A549 (cell line): ENCODE measurements around the gene TENM3. TPM values are rescaled to one million over a fixed set of nuclear protein-coding genes. Genes with fewer than 3 reads are reported as not detected.
A peak's percentile ranks its signal among the peaks of the same experiment; 100 is the strongest.

Experiments used
- ATAC-seq, 2 experiments: fragments of 200-7000 bp in 1 of 2; fragments of >200 bp in 1 of 2; cut with Nextera tagmentation in 1 of 2; cut with Tn5 transposase in 1 of 2; 3 replicates each; pipeline versions ENCODE4 v1.8.0 to v1.9.1; 2018 to 2020; ENCODE audit warnings: mild to moderate bottlenecking in 1 of 2, moderate library complexity in 1 of 2
- CTCF ChIA-PET: fragments of 300-600 bp; sonication (Branson Sonifier 250); formaldehyde crosslinking; extraction: SDS; loops from one replicate; lab custom pipeline; 2021; ENCODE audit warnings: antibody characterized with exemption, inconsistent platforms; lab: Yijun Ruan, JAX
- POLR2A ChIA-PET: fragments of 350-600 bp; formaldehyde crosslinking; extraction: SDS; loops from one replicate; lab custom pipeline; 2021; ENCODE audit warnings: antibody characterized with exemption, inconsistent platforms; lab: Yijun Ruan, JAX
- DNase-seq, 2 experiments: peaks; one replicate each; pipeline versions ENCODE4 v3.0.0 to v3.0.0-alpha.2; 2011 to 2016; ENCODE audit warnings: low read depth in 1 of 2, low spot score in 1 of 2
- FAIRE-seq: peaks from 2 replicates; lab custom pipeline; 2011; peaks lifted over from hg19 to GRCh38; lab: Jason Lieb, UNC
- H3K27ac ChIP-seq, 2 experiments: fragments of >200 bp; sonication (Bioruptor Twin); formaldehyde crosslinking; 3 replicates each; pipeline ENCODE4 v1.5.1; 2016 to 2017
- H3K4me1 ChIP-seq: fragments of >200 bp; sonication (Bioruptor Twin); formaldehyde crosslinking; 3 replicates; pipeline ENCODE4 v1.6.1; 2016
- H3K4me2 ChIP-seq: fragments of >200 bp; sonication (Bioruptor Twin); formaldehyde crosslinking; 3 replicates; pipeline ENCODE4 v1.6.1; 2016
- H3K4me3 ChIP-seq: fragments of >200 bp; sonication (Bioruptor Twin); formaldehyde crosslinking; 3 replicates; pipeline ENCODE4 v1.5.1; 2016
- H3K9me3 ChIP-seq: fragments of >200 bp; sonication (Bioruptor Twin); formaldehyde crosslinking; 3 replicates; pipeline ENCODE4 v1.6.1; 2016
- CTCF ChIP-seq: fragments of >200 bp; sonication (Bioruptor Twin); formaldehyde crosslinking; IDR thresholded peaks from 3 replicates; pipeline ENCODE4 v1.5.1; 2016
- E2F6 ChIP-seq: IDR thresholded peaks from 2 replicates; pipeline ENCODE4 v1.6.1; 2012; ENCODE audit warnings: low read depth, borderline replicate concordance
- EHF ChIP-seq: fragments of 250-450 bp; sonication (Bioruptor Pico); IDR thresholded peaks from 2 replicates; pipeline ENCODE4 v1.5.0; 2020; ENCODE audit warnings: mild to moderate bottlenecking
- EHMT2 ChIP-seq: fragments of 200-600 bp; sonication (generic); IDR thresholded peaks from 2 replicates; pipeline ENCODE4 v1.6.1; 2016; ENCODE audit warnings: antibody characterized with exemption, low read depth, mild to moderate bottlenecking, moderate library complexity
- FOSB ChIP-seq: fragments of 250-450 bp; sonication (Bioruptor Pico); IDR thresholded peaks from 2 replicates; pipeline ENCODE4 v1.5.0; 2020; ENCODE audit warnings: mild to moderate bottlenecking, moderate library complexity
- FOSL2 ChIP-seq, 2 experiments: fragments of 450-650 bp in 1 of 2; fragments of >200 bp in 1 of 2; sonication (Bioruptor Twin) in 1 of 2; formaldehyde crosslinking; IDR thresholded peaks; 2 replicates each; pipeline versions ENCODE4 v1.5.0 to v1.6.1; 2016 to 2020; ENCODE audit warnings: mild to moderate bottlenecking in 1 of 2, moderate library complexity in 1 of 2
- FOXS1 ChIP-seq: fragments of 250-450 bp; sonication (Bioruptor Pico); IDR thresholded peaks from 2 replicates; pipeline ENCODE4 v1.5.0; 2020; ENCODE audit warnings: mild to moderate bottlenecking, moderate library complexity
- GATA3 ChIP-seq: IDR thresholded peaks from 2 replicates; pipeline ENCODE4 v1.6.1; 2012; ENCODE audit warnings: borderline replicate concordance
- HES2 ChIP-seq: fragments of >200 bp; sonication (Bioruptor Twin); formaldehyde crosslinking; IDR thresholded peaks from 2 replicates; pipeline ENCODE4 v1.6.1; 2016
- HOXB5 ChIP-seq: fragments of 250-450 bp; sonication (Bioruptor Pico); IDR thresholded peaks from 2 replicates; pipeline ENCODE4 v1.5.0; 2020; ENCODE audit warnings: mild to moderate bottlenecking, moderate library complexity
- JUN ChIP-seq, 2 experiments: fragments of >200 bp; sonication (Bioruptor Twin); formaldehyde crosslinking; IDR thresholded peaks; 2 replicates in 1 of 2; 3 replicates in 1 of 2; pipeline ENCODE4 v1.6.1; 2016 to 2017
- JUNB ChIP-seq: fragments of >200 bp; sonication (Bioruptor Twin); formaldehyde crosslinking; IDR thresholded peaks from 2 replicates; pipeline ENCODE4 v1.6.1; 2016
- KDM5A ChIP-seq: fragments of 200-600 bp; sonication (generic); IDR thresholded peaks from 2 replicates; pipeline ENCODE4 v1.6.1; 2016; ENCODE audit warnings: antibody characterized with exemption, mild to moderate bottlenecking
- NFE2L2 ChIP-seq: fragments of 150-350 bp; conservative IDR thresholded peaks from 2 replicates; pipeline ENCODE4 v1.6.1; 2014; ENCODE audit warnings: low read length
- PBX3 ChIP-seq: IDR thresholded peaks from 2 replicates; pipeline ENCODE4 v1.6.1; 2012
- RAD21 ChIP-seq, 2 experiments: fragments of >200 bp in 1 of 2; sonication (Bioruptor Twin) in 1 of 2; formaldehyde crosslinking in 1 of 2; IDR thresholded peaks in 1 of 2; conservative IDR thresholded peaks in 1 of 2; 2 replicates in 1 of 2; 3 replicates in 1 of 2; pipeline ENCODE4 v1.6.1; 2012 to 2018; ENCODE audit warnings: inconsistent platforms in 1 of 2
- RFX5 ChIP-seq: fragments of 450-650 bp; IDR thresholded peaks from 2 replicates; pipeline ENCODE4 v1.7.1; 2014; ENCODE audit warnings: antibody characterized with exemption, mild to moderate bottlenecking, moderate library complexity
- RNF2 ChIP-seq: fragments of 200-600 bp; sonication (generic); IDR thresholded peaks from 2 replicates; pipeline ENCODE4 v1.6.1; 2016; ENCODE audit warnings: low read depth, mild to moderate bottlenecking, antibody characterized with exemption, moderate library complexity, borderline replicate concordance
- TFCP2L1 ChIP-seq: fragments of 250-450 bp; sonication (Bioruptor Pico); IDR thresholded peaks from 2 replicates; pipeline ENCODE4 v1.5.0; 2021; ENCODE audit warnings: mild to moderate bottlenecking
- ZC3H11A ChIP-seq: fragments of 450-650 bp; IDR thresholded peaks from 2 replicates; pipeline ENCODE4 v1.6.1; 2014; ENCODE audit warnings: antibody characterized with exemption, mild to moderate bottlenecking
- WGBS: methylation state at CpG from one replicate; pipeline ENCODE4 v1.1.6; 2017; ENCODE audit errors: missing lambda C conversion rate; 5-methylcytosine and 5-hydroxymethylcytosine counted together
- polyA plus RNA-seq, 4 experiments: library from polyadenylated mRNA; depleted of rRNA in 3 of 4; stranded (reverse); fragments of >200 nt; fragmentation: RNase III in 1 of 4; extraction: RNeasy Plus Mini Kit Qiagen cat#74134 plus additional on column Dnase treatment in 1 of 4; gene quantifications; 2 replicates in 3 of 4; 3 replicates in 1 of 4; pipeline ENCODE4 v1.2.3, GENCODE V29; 2011 to 2017

TENM3 gene
- polyA plus RNA-seq, 2 of the 4 experiments (the other 2 are of a cell fraction): 2.4 to 7.3 TPM

- no peak for FAIRE-seq
- no peak overlapping the region for H3K4me3 ChIP-seq
- ChIA-PET CTCF (no interaction called here), POLR2A (no interaction called here)
- TF ChIP-seq ZC3H11A (no peak), RFX5 (no peak), FOXS1 (CRISPR knock-in tag) (no peak)
- H3K9me3 ChIP-seq: no peaks in the 10 kb centered on the region
- H3K4me1 ChIP-seq: no peaks in the 10 kb centered on the region
- no peak for DNase-seq
- H3K4me2 ChIP-seq: no peak overlapping the region
- H3K27ac ChIP-seq: no peak overlapping the region
- no peak for ATAC-seq
- 34% methylated on average over 5 of the region's 5 CpGs for WGBS
Observed at GRCh38 chr4:182549356-182549755, 306.2 kb downstream of the TENM3 start.

- FAIRE-seq: no peak
- H3K9me3 ChIP-seq: no peaks in the 10 kb centered on the region
- no peak overlapping the region for H3K27ac ChIP-seq
- POLR2A ChIA-PET: no interaction called here
- no peaks in the 10 kb centered on the region for H3K4me1 ChIP-seq
- DNase-seq: no peak
- 31% methylated on average over 9 of the region's 9 CpGs for WGBS
- no peak for TF ChIP-seq NFE2L2
- TF ChIP-seq HES2: no peak
- TF ChIP-seq FOXS1 (CRISPR knock-in tag): no peak
- TF ChIP-seq TFCP2L1 (CRISPR knock-in tag): no peak
- no peak for TF ChIP-seq PBX3
- TF ChIP-seq GATA3: no peak
- TF ChIP-seq RFX5: no peak
- TF ChIP-seq CTCF: no peak
- no peak for TF ChIP-seq RNF2
- TF ChIP-seq KDM5A: no peak
- no peak for TF ChIP-seq EHF (CRISPR knock-in tag)
- TF ChIP-seq E2F6: no peak
- no peak for TF ChIP-seq EHMT2
- TF ChIP-seq HOXB5 (CRISPR knock-in tag): no peak
- TF ChIP-seq FOSB (CRISPR knock-in tag): no peak
- no peak for TF ChIP-seq RAD21 (conservative IDR thresholded peaks at IDR 0.05 in 1 of 2, IDR thresholded peaks at IDR 0.05 in 1 of 2)
- ATAC-seq: no peak
- CTCF ChIA-PET: no interaction called here
- H3K4me2 ChIP-seq: no peak overlapping the region
- no peak overlapping the region for H3K4me3 ChIP-seq
Observed at GRCh38 chr4:182552948-182553347, 309.7 kb downstream of the TENM3 start.

- no peaks in the 10 kb centered on the region for H3K4me1 ChIP-seq
- DNase-seq (no peak), FAIRE-seq (no peak), ATAC-seq (no peak)
- WGBS: 24% methylated on average over 6 of the region's 6 CpGs
- peak overlapping the region; percentile 28; the same call in 2 of the 3 replicates for H3K4me2 ChIP-seq
- no peak overlapping the region for H3K4me3 ChIP-seq
- TF ChIP-seq JUN (IDR thresholded peaks at IDR 0.05) (no peak), RNF2 (no peak), JUNB (no peak), FOSL2 (IDR thresholded peaks at IDR 0.05) (no peak), FOSL2 (CRISPR knock-in tag; IDR thresholded peaks at IDR 0.05) (no peak), RAD21 (conservative IDR thresholded peaks at IDR 0.05 in 1 of 2, IDR thresholded peaks at IDR 0.05 in 1 of 2) (no peak)
- H3K9me3 ChIP-seq: no peaks in the 10 kb centered on the region
- H3K27ac ChIP-seq: no peak overlapping the region
- POLR2A ChIA-PET: no interaction called here
- CTCF ChIA-PET: no interaction called here
Observed at GRCh38 chr4:182553653-182554052, 310.5 kb downstream of the TENM3 start.
